HG03135 (cell line): ENCODE results near the gene TFR2.
"Not testable (repeated sequence)": the region's sequence is repeated elsewhere in the genome, so short reads cannot be mapped to it uniquely, and the experiment has no call there.

Source experiments
- ATAC-seq: cut with Tn5 transposase; IDR thresholded peaks from one replicate; pipeline ENCODE4 v1.9.1; 2021; ENCODE audit warnings: mild to moderate bottlenecking, moderate library complexity; ENCODE audit not compliant: unreplicated experiment

The TFR2 gene

GRCh38 chr7:100678291-100678984, 37.1 kb upstream of the TFR2 start:
- no peak for ATAC-seq

GRCh38 chr7:100677308-100678267, 36.2 kb upstream of the TFR2 start:
- ATAC-seq = no peak

- ATAC-seq = no peak
Observed at GRCh38 chr7:100676501-100677306, 35.4 kb upstream of the TFR2 start.

GRCh38 chr7:100675581-100676350, 34.4 kb upstream of the TFR2 start:
- peak; percentile 33 for ATAC-seq

GRCh38 chr7:100675105-100675451, 33.7 kb upstream of the TFR2 start:
- no peak for ATAC-seq

GRCh38 chr7:100674411-100675104, 33.2 kb upstream of the TFR2 start:
- ATAC-seq = no peak

- ATAC-seq = no peak
Observed at GRCh38 chr7:100673942-100674410, 32.6 kb upstream of the TFR2 start.

- ATAC-seq = peak; percentile 50
Observed at GRCh38 chr7:100673302-100673941, 32.1 kb upstream of the TFR2 start, which contains the start of gene GNB2. TSS of gene GNB2 (plus strand) at chr7:100673740. CDS start at chr7:100676266, 2,526 bp downstream.

- no peak for ATAC-seq
Observed at GRCh38 chr7:100671353-100672327, 30.3 kb upstream of the TFR2 start.

GRCh38 chr7:100670074-100670473, 28.7 kb upstream of the TFR2 start:
- no peak for ATAC-seq

- ATAC-seq = not testable (repeated sequence)
Observed at GRCh38 chr7:100669106-100669505, 27.8 kb upstream of the TFR2 start.

- no peak for ATAC-seq
Observed at GRCh38 chr7:100668069-100668449, 26.7 kb upstream of the TFR2 start.

- no peak for ATAC-seq
Observed at GRCh38 chr7:100667331-100668068, 26.1 kb upstream of the TFR2 start.

- ATAC-seq = no peak
Observed at GRCh38 chr7:100665168-100665726, 23.9 kb upstream of the TFR2 start.

- not testable (repeated sequence) for ATAC-seq
Observed at GRCh38 chr7:100662194-100662776, 20.9 kb upstream of the TFR2 start.

- no peak for ATAC-seq
Observed at GRCh38 chr7:100655908-100656674, 14.7 kb upstream of the TFR2 start, which contains the start of gene ACTL6B. TSS of gene ACTL6B (minus strand) at chr7:100656448. CDS start at chr7:100656354, 94 bp downstream.
